GM21381 (cell line): Measurements from ENCODE around the gene MYO5A.

ENCODE experiments used
- ATAC-seq: cut with Tn5 transposase; IDR thresholded peaks from one replicate; pipeline ENCODE4 v1.9.1; 2021; ENCODE audit warnings: mild to moderate bottlenecking, moderate library complexity; ENCODE audit not compliant: unreplicated experiment

Gene MYO5A

GRCh38 chr15:52338058-52338457 lies 190.6 kb downstream of the MYO5A start:
- no peak for ATAC-seq

- ATAC-seq, result no peak
Observed at GRCh38 chr15:52337198-52337853, 191.4 kb downstream of the MYO5A start.

- no peak for ATAC-seq
Observed at GRCh38 chr15:52336529-52336928, 192.2 kb downstream of the MYO5A start.

GRCh38 chr15:52334491-52335160 lies 194.1 kb downstream of the MYO5A start:
- ATAC-seq, result no peak

GRCh38 chr15:52331490-52332240 lies 197.0 kb downstream of the MYO5A start:
- ATAC-seq, result peak; percentile 79

- ATAC-seq, result no peak
Observed at GRCh38 chr15:52329987-52330386, 198.7 kb downstream of the MYO5A start.

- ATAC-seq, result no peak
Observed at GRCh38 chr15:52329150-52329549, 199.5 kb downstream of the MYO5A start.

GRCh38 chr15:52328680-52329079 lies 200.0 kb downstream of the MYO5A start:
- no peak for ATAC-seq

- ATAC-seq, result no peak
Observed at GRCh38 chr15:52326756-52327155, 201.9 kb downstream of the MYO5A start.

- no peak for ATAC-seq
Observed at GRCh38 chr15:52324109-52324508, 204.6 kb downstream of the MYO5A start.

GRCh38 chr15:52318729-52319500 lies 209.8 kb downstream of the MYO5A start:
- ATAC-seq, result no peak

GRCh38 chr15:52317688-52318087 lies 211.0 kb downstream of the MYO5A start:
- no peak for ATAC-seq

GRCh38 chr15:52317022-52317421 lies 211.7 kb downstream of the MYO5A start:
- ATAC-seq, result no peak

GRCh38 chr15:52309154-52309548 lies 219.5 kb downstream of the MYO5A start:
- ATAC-seq, result peak; percentile 59

GRCh38 chr15:52308446-52309153 lies 220.1 kb downstream of the MYO5A start:
- peak; percentile 77 for ATAC-seq

GRCh38 chr15:52307847-52308246 lies 220.8 kb downstream of the MYO5A start:
- no peak for ATAC-seq

- no peak for ATAC-seq
Observed at GRCh38 chr15:52306270-52306669, 222.4 kb downstream of the MYO5A start.

GRCh38 chr15:52303093-52303772 lies 225.4 kb downstream of the MYO5A start:
- ATAC-seq, result no peak

- ATAC-seq, result no peak
Observed at GRCh38 chr15:52301265-52301847, 227.3 kb downstream of the MYO5A start.
